SK-N-MC (cell line): ENCODE results near the gene GFI1B.

Experiments
- EZH2 ChIP-seq: fragments of 200-600 bp; sonication (generic); IDR thresholded peaks from one replicate; pipeline ENCODE4 v1.6.1; 2017; ENCODE audit warnings: antibody characterized with exemption
- POLR2AphosphoS5 ChIP-seq: IDR thresholded peaks from 2 replicates; pipeline ENCODE4 v1.6.1; 2012; ENCODE audit warnings: mild to moderate bottlenecking, low read depth, low read length, borderline replicate concordance

DNA sequence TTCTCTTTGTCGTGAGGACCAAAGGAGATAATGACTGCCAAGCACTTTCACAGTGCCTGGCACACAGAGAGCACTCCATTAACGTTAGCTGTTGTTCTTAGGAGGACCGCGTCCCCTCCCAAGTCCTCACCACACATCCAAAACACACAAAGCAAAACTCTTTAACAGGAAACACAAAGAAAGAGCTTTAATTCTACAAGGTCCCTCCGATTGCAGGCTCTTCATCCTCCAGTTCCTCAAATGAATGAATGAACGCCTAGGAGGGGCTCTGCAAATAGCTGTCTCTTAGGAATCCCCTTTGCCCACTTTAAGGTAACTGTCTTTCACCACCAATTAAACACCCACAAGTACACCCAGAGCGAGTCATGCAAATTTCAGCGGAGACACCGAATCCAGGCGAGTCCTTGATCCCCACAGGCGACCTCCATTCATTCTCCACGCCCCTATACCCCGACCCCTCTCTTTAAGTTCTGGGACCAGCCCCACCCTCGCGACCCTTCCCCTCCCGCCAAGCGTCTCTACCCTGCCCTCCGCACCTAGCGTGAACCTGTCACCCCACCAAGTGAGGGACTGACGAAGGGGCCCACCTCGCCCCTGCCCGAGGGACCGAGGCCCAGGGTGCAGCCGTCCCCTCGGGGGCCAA lies 34.7 kb upstream of the GFI1B start:
- TF ChIP-seq POLR2AphosphoS5 (no peak), EZH2 (no peak)
